HUES6 (cell line): ENCODE results near the gene COL5A1.

Source experiments
- H3K27ac ChIP-seq: 2 replicates; pipeline ENCODE4 v1.7.0; 2013; ENCODE audit warnings: low read depth, mild to moderate bottlenecking, low read length, inconsistent platforms
- H3K27me3 ChIP-seq: 2 replicates; pipeline ENCODE4 v1.6.1; 2013; ENCODE audit warnings: low read length; ENCODE audit not compliant: control insufficient read depth, insufficient read depth
- H3K36me3 ChIP-seq: 2 replicates; pipeline ENCODE4 v1.6.1; 2013; ENCODE audit warnings: low read length; ENCODE audit not compliant: control insufficient read depth, insufficient read depth
- H3K4me1 ChIP-seq: 2 replicates; pipeline ENCODE4 v1.6.1; 2013; ENCODE audit warnings: low read length; ENCODE audit not compliant: control insufficient read depth, insufficient read depth
- H3K4me3 ChIP-seq: 2 replicates; pipeline ENCODE4 v1.5.1; 2013; ENCODE audit warnings: low read depth, low read length
- H3K9ac ChIP-seq: one replicate; pipeline ENCODE4 v1.6.1; 2013; ENCODE audit warnings: mild to moderate bottlenecking, low read length
- H3K9me3 ChIP-seq: 2 replicates; pipeline ENCODE4 v1.6.1; 2013; ENCODE audit warnings: low read depth, low read length; ENCODE audit not compliant: control insufficient read depth, insufficient read depth

COL5A1 gene

DNA sequence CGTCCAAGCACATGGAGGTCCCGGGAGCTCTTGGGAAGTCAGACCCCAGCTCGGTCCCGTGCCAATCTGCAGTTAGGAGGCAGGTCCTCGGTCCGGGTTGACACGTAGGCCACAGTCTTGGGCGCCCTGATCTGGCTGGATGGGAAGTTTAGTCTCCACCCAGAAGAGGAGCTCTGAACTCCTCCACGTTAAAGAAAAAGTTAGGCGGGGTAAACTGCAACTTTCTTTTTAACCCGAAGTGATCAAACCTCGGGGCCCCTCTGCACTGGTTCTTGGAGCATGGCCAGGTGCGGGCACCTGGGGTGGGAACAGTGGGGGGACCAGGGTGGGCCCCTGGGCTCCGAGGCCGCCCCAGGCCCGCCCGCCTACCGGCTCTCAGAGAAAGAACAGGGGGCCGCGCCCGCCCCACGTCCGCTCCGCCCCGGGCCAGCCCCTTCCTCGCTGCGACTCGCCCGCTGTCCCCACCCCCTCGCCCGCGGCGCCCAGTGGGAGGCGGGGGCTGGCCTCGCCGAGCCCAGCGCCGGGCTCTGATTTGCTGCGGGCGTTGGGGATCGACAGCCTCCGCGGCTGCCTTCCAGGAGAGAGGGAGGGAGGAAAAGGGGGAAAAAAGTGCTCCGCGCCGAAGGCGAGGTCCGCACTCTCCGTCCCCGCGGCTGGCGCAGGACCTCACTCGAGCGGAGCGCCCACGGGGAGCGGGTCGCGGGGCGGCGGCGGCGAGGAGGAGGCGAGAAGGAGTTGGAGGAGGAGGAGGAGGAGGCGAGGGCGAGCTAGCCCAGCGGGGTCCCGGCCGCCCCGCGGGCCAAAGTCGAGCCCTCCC, at the start of gene COL5A1:
TSS of gene COL5A1 (plus strand) at position 631 of the 817 bp plus-strand sequence. CDS start 385 bp downstream, outside the sequence.
- peak within 1 kb of the TSS; percentile 74 for H3K27ac ChIP-seq
- peak within 1 kb of the TSS; percentile 80 for H3K4me3 ChIP-seq
- no peaks in the 10 kb centered on the region for H3K9me3 ChIP-seq
- H3K27me3 ChIP-seq: peaks cover 16% of the 10 kb centered on the region
- peaks cover 56% of the 10 kb centered on the region for H3K4me1 ChIP-seq
- H3K36me3 ChIP-seq: peaks cover 4% of the 10 kb centered on the region; the same call in 1 of the 2 replicates
- H3K9ac ChIP-seq: peak within 1 kb of the TSS; percentile 84

DNA sequence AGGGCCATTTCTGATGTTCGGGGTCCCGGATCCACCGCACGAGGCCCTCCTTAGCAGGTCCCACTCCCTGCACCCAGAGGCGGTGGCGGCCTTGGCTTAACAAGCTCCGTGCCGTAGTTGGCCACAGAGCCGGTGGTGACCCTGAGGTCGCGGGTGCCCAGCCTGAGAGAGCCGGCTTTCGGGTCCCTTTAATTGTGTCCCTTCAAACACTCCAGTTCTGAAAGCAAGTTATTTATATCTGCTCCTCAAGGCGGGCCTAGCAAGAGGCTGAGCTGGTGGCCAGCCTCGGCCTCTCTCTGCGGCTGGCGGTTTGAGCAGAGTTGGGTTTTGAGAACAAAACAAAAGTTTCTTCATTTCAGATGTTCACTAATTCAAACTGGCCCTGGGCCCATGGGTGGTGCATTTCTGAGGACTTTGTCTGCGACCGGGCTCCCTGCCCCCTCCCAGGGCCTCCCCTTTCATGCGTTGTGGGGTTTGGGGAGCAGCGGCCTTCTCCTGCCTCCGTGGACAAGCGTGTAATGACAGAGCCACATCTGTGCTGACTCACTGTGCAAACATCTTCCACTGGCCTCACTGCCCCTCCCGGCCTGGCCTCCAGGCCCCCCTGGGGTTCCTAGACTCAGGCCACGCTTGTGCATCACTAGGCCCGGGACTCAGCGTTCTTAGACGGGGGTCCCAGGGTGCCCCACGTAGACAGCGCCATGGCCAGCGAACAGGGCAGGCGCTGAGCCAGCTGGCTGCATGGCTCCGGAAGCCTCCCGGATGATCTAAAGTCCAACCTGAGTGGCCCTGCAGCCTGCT, 49.4 kb upstream of the COL5A1 start:
- Histone ChIP-seq H3K9ac (peak overlapping the region; percentile 20), H3K27me3 (no peaks in the 10 kb centered on the region), H3K9me3 (no peaks in the 10 kb centered on the region)

DNA sequence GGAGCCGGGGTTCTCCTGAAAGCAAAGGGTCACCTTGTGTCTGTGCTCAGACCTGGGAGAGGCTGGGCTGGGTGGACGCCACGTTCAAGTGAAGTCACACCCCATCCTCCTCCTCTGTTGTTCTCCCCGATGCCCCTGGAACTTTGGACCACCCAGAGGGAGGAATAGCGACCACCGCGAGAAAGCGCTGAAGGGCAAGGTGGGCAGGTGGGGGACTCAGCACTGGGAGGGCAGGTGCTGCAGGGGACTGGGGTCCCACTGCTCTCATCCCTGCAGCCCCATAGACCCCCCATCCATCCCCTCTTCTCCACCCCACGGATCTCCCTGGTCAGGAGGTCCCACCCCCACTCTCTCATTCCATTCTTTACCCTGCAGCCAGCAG, 48.8 kb upstream of the COL5A1 start:
- no peaks in the 10 kb centered on the region for H3K27me3 ChIP-seq
- H3K36me3 ChIP-seq: no peaks in the 10 kb centered on the region
- H3K27ac ChIP-seq: peak overlapping the region; percentile 74; the same call in 1 of the 2 replicates
- peaks cover 14% of the 10 kb centered on the region; the same call in 1 of the 2 replicates for H3K4me1 ChIP-seq
- no peak overlapping the region for H3K4me3 ChIP-seq
- no peaks in the 10 kb centered on the region for H3K9me3 ChIP-seq
- H3K9ac ChIP-seq: peak overlapping the region; percentile 20

More for the DNA sequence above, 49.4 kb upstream of the COL5A1 start:
- Histone ChIP-seq H3K4me1 (peaks cover 14% of the 10 kb centered on the region; the same call in 1 of the 2 replicates), H3K27ac (peak overlapping the region; percentile 74; the same call in 1 of the 2 replicates), H3K4me3 (no peak overlapping the region), H3K36me3 (no peaks in the 10 kb centered on the region)

DNA sequence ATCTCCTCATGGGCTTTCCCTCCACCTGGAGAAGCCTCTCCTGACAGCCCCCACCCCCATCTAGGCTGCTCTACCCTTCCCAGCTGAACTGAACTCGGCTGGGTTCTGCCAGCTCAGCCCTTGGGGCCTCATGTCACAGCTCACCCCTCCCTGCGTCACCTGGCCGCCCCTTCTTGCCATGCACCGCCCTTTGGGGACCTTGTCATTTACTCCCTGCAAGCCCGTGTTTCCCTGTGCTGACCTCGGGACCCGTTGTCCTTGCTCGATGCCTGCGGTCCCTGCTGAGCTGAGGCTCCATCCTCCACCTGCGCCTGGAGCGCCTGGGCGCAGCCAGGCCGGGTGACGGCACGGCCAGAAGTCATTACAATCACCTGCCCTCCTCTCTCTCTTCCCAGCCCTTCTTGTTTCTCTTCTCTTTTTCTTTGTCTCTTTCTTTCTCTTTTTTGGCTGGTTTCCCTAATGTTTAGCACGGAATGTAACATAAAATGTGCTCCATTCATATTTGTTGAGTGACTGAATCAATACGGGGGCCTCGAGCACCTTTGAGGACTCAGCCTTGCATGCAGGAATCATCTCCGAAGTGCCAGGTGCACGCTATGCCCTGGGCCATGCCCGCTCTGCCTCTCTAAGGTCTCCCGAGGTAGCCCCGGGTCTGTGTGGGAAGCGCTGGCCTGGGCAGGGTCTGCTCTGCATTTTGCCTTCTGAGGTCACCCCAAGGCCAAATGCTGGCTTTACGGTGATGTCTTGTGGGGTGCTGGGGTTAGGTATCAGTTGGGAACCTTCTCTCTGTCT, 48.1 kb upstream of the COL5A1 start:
- H3K27me3 ChIP-seq: no peaks in the 10 kb centered on the region
- H3K9me3 ChIP-seq: no peaks in the 10 kb centered on the region
- H3K9ac ChIP-seq: no peak overlapping the region
- peaks cover 14% of the 10 kb centered on the region; the same call in 1 of the 2 replicates for H3K4me1 ChIP-seq
- no peaks in the 10 kb centered on the region for H3K36me3 ChIP-seq
- H3K27ac ChIP-seq: no peak overlapping the region
- H3K4me3 ChIP-seq: no peak overlapping the region

DNA sequence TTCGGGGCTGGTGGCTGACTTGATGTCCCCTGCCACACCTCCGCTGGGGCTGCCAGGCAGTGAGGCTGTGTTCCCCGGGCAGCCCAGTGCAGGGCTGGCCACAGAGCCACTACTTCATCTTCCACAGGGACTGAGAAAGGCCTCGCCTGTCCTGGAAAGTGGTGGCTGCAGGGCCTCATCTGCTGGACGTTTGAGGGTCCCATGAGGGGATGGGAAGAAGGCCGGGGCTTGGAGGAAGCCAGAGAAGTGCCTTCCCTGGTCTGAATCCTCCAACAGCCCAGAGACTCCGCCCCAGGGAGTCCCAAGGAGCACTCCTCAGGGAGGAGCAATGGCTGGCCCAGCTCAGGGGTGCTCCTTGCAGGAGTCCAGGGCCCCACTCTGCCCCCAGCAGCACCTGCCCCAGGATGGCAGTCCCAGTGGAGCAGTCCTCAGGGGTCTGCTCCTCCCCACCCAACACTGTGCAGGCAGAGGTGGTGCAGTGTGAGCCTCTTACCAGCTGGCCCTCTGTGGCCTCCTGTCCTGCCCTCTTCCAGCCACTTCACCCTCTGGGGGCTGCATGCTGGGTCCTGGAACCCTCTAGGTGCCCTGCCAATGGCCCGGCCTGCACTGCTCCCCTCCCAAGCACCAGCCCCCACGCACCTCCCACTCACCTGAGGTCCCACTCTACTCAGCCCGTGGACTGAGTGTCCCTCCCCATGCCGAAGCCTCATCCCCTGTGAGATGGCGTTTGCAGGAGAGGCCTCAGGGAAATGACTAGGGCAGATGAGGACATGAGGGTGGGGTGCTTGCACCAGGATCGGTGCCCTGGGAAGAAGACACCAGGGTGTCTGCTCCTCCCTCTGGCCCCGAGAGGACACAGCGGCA, 47.3 kb upstream of the COL5A1 start:
- no peak overlapping the region for H3K9ac ChIP-seq
- no peaks in the 10 kb centered on the region for H3K36me3 ChIP-seq
- no peak overlapping the region for H3K4me3 ChIP-seq
- peaks cover 14% of the 10 kb centered on the region; the same call in 1 of the 2 replicates for H3K4me1 ChIP-seq
- H3K27me3 ChIP-seq: peaks cover 4% of the 10 kb centered on the region; the same call in 1 of the 2 replicates
- no peak overlapping the region for H3K27ac ChIP-seq
- H3K9me3 ChIP-seq: no peaks in the 10 kb centered on the region

DNA sequence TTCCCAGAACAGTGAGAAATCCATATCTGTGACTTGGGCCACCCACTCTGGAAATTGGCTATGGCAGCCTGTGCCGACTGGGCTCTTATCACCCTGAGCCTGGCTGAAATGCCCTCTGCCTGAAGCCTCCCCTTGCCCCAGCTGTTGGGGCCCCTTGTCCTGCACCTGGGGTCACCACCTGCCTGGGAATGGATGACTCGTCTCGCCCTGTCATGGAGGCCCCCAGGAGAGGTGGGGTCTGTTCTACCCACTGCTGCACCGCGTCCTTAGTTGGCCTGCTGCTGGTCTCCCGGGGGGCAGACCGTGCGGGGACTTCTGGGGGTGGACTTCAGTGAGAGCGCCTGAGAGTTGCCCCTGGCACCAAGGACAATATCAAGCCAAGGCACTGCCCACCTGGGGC, 46.6 kb upstream of the COL5A1 start:
- H3K4me3 ChIP-seq: no peak overlapping the region
- H3K27me3 ChIP-seq: peaks cover 10% of the 10 kb centered on the region; the same call in 1 of the 2 replicates
- no peaks in the 10 kb centered on the region for H3K9me3 ChIP-seq
- no peak overlapping the region for H3K27ac ChIP-seq
- H3K9ac ChIP-seq: no peak overlapping the region
- H3K4me1 ChIP-seq: peaks cover 9% of the 10 kb centered on the region; the same call in 1 of the 2 replicates
- no peaks in the 10 kb centered on the region for H3K36me3 ChIP-seq

DNA sequence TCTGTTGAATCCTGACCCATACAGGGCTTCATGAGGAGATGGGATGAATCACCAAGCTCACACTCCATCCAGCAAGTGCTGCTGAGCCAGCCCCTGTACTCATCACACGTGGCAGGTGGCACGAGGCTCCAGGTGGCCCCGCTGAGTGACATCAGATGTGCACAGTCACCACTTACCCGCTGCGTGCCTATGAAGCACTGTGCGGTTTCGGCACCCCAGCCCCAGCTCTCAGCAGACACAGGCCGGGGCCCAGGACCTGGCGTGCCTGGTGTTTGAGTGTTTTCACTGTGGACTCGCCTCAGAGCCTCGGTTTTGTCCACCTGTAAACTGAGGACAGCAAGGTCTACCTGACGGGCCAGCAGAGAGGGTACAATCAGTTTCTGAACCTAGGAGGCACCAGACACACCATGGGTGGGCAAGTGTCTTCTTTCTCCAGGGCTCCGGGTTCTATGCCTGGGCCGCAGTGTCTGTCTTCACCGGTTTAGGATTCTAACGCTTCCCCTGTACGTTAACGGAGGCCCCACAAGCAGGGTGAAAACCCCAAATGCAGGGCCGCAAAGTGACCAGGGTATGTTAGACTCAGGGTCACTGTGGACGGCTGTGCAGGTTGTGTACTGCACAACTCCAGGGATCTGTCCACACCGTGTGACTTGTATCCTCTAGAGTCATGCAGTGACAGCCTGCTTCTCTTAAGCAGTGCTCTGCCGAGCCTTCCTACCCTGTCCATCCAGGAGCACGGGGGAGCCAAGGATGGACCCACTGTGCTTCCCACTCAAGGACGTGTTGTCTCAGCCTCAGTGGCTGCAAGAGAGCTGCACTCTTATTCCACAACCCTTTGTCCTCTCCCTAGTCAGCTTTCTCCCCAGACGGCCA, 44.3 kb upstream of the COL5A1 start:
- Histone ChIP-seq H3K27me3 (peaks cover 10% of the 10 kb centered on the region; the same call in 1 of the 2 replicates), H3K4me3 (no peak overlapping the region), H3K27ac (no peak overlapping the region), H3K9ac (no peak overlapping the region), H3K36me3 (no peaks in the 10 kb centered on the region), H3K9me3 (peaks cover 7% of the 10 kb centered on the region), H3K4me1 (peaks cover 8% of the 10 kb centered on the region; the same call in 1 of the 2 replicates)

DNA sequence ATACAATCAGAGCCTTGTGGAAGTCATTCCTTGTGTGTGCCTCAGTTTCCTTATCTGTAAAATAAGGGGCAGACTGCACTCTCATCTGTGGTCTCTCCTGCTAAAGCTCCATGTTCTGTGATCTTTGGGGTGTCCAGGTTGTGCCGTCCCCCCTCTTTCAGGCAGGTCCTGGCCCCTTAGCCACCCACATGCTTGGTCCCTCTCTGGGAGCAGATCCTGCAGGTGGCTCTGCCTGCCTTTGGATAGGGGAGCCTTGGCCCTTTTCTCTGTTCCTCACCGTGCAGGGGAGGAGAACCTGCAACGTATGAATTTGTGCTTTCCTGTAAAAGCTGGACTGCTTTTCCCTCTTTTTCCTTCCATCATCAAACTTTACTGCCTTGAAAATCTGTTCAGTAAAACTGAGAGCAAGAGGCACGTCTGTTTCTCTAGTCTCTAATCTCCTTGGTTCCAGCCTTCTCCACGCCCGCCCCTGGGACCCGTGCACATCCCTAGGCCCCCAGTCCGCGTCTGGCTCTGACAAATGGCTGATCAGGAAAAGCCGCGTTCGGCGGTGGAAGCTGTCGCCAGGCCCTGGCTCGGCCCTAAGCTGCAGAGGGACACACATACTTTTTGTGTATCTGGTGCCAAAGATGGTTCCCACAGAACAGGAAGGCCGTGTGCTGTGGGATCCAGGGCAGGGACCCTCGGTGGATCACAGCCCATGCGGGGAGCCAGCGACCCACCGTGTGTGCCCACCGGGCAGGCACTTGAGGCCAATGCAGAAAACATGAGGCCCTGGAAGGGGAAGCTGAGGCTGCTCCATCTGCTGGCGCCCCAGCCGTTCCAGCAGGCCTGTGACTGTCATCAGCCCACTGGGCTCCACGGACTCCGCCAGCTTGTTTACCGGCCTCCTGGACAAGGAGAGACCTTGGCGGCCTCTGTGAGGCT, 43.4 kb upstream of the COL5A1 start:
- H3K27ac ChIP-seq: no peak overlapping the region

More for the DNA sequence above, 43.4 kb upstream of the COL5A1 start:
- H3K9me3 ChIP-seq: peaks cover 7% of the 10 kb centered on the region
- no peak overlapping the region for H3K4me3 ChIP-seq
- H3K4me1 ChIP-seq: peaks cover 13% of the 10 kb centered on the region; the same call in 1 of the 2 replicates
- H3K27me3 ChIP-seq: peaks cover 10% of the 10 kb centered on the region; the same call in 1 of the 2 replicates
- no peaks in the 10 kb centered on the region for H3K36me3 ChIP-seq
- H3K9ac ChIP-seq: no peak overlapping the region
